ENCODE measurements around the gene YTHDC2. TPM values are rescaled to one million over a fixed set of nuclear protein-coding genes. Genes with fewer than 3 reads are reported as not detected.

The YTHDC2 gene
- total RNA-seq, 1 experiment from 2014 or later, result 63.8 TPM

DNA sequence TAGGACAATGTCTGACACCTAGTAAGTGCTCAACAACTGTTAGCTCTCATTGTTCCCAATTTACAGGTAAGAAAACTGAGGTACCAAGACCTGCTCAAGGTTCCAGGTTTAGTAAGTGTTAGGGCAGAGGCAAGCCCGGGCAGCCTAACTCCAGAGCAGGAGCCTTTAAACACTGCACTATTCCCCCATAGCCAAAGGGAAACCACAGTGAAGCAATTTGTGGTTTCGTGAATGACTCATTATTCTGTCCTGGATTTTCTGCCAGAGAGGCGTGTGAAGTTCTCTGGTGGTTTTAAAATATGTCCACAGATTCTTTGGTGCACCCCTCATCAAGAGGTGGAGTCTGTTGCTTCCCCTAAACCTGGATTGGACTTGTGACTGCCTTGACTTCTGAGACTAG lies 24.2 kb upstream of the YTHDC2 start:
- Histone ChIP-seq H3K4me2 (ENCODE audit: low read depth, low read length, poor library complexity, severe bottlenecking) (no peak overlapping the region), H3K27me3 (ENCODE audit: low read length) (no peaks in the 10 kb centered on the region; the same call in 1 of the 2 replicates), H3K9me3 (ENCODE audit: low read length) (peaks cover 4% of the 10 kb centered on the region; the same call in 1 of the 2 replicates), H3K4me1 (ENCODE audit: low read length) (no peaks in the 10 kb centered on the region), H3K27ac (ENCODE audit: low read length) (no peak overlapping the region), H3K9ac (ENCODE audit: low read length) (no peak overlapping the region), H2AFZ (ENCODE audit: low read length) (no peak overlapping the region), H3K79me2 (ENCODE audit: low read length) (no peaks in the 10 kb centered on the region), H4K20me1 (ENCODE audit: insufficient read depth, low read depth, low read length) (no peaks in the 10 kb centered on the region), H3K36me3 (ENCODE audit: insufficient read depth, low read length) (no peaks in the 10 kb centered on the region), H3K9me2 (replicated peaks; ENCODE audit: insufficient read depth, low read length) (no peaks in the 10 kb centered on the region), H3K4me3 (ENCODE audit: low read length) (no peak overlapping the region)
- DNase-seq, result no peak

DNA sequence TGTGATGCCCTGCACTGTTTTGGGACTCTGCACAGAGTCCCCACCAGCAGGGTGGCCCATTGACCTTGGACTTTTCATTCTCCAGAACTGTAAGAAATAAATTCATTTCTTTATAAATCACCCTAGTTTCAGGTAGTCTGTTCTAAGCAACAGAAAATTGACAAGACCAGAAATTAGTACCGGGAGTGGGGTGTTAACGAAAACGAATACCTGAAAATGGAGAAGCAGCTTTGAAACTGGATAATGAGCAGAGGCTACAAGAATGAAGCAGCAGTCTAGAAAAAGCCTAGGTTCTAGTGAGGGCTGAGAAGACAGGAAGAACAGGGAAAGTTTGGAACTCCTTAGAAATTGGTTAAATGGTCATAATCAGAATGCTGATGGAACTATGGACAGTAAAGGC lies 23.2 kb upstream of the YTHDC2 start:
- no peaks in the 10 kb centered on the region for H3K36me3 ChIP-seq (ENCODE audit: insufficient read depth, low read length)
- H3K4me3 ChIP-seq (ENCODE audit: low read length), result no peak overlapping the region
- peaks cover 4% of the 10 kb centered on the region; the same call in 1 of the 2 replicates for H3K9me3 ChIP-seq (ENCODE audit: low read length)
- DNase-seq, result no peak
- H3K4me1 ChIP-seq (ENCODE audit: low read length), result no peaks in the 10 kb centered on the region
- H3K79me2 ChIP-seq (ENCODE audit: low read length), result no peaks in the 10 kb centered on the region
- H2AFZ ChIP-seq (ENCODE audit: low read length), result no peak overlapping the region
- no peaks in the 10 kb centered on the region; the same call in 1 of the 2 replicates for H3K27me3 ChIP-seq (ENCODE audit: low read length)
- no peak overlapping the region for H3K9ac ChIP-seq (ENCODE audit: low read length)
- H3K4me2 ChIP-seq (ENCODE audit: low read depth, low read length, poor library complexity, severe bottlenecking), result no peak overlapping the region
- H3K27ac ChIP-seq (ENCODE audit: low read length), result no peak overlapping the region
- no peaks in the 10 kb centered on the region for H4K20me1 ChIP-seq (ENCODE audit: insufficient read depth, low read depth, low read length)
- no peaks in the 10 kb centered on the region for H3K9me2 ChIP-seq (replicated peaks; ENCODE audit: insufficient read depth, low read length)

DNA sequence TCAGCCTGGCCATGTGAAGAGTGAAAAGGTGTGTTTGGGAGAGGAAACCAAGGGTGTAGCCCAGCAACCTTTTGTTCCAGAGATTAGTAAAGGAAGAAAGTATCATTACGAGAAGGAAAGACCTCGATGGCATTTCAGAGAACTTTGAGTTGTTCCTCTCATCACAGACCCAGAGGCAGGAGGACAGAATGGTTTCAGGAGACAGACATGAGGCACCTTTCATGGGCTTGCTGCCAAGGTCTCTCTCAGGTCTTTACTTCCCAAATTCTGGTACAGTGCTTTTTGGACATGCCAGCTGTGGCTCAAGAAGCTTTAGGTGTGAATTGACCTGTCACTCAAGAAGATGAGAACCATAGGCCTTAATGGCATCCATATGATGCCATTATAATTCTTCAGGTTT lies 22.5 kb upstream of the YTHDC2 start:
- no peak overlapping the region for H3K9ac ChIP-seq (ENCODE audit: low read length)
- H3K27ac ChIP-seq (ENCODE audit: low read length), result no peak overlapping the region
- no peaks in the 10 kb centered on the region; the same call in 1 of the 2 replicates for H3K27me3 ChIP-seq (ENCODE audit: low read length)
- H3K4me2 ChIP-seq (ENCODE audit: low read depth, low read length, poor library complexity, severe bottlenecking), result no peak overlapping the region
- no peaks in the 10 kb centered on the region for H4K20me1 ChIP-seq (ENCODE audit: insufficient read depth, low read depth, low read length)
- H3K9me2 ChIP-seq (replicated peaks; ENCODE audit: insufficient read depth, low read length), result no peaks in the 10 kb centered on the region
- no peaks in the 10 kb centered on the region for H3K4me1 ChIP-seq (ENCODE audit: low read length)
- no peak overlapping the region for H3K4me3 ChIP-seq (ENCODE audit: low read length)
- no peak overlapping the region for H2AFZ ChIP-seq (ENCODE audit: low read length)
- peaks cover 4% of the 10 kb centered on the region; the same call in 1 of the 2 replicates for H3K9me3 ChIP-seq (ENCODE audit: low read length)
- no peaks in the 10 kb centered on the region for H3K79me2 ChIP-seq (ENCODE audit: low read length)
- DNase-seq, result no peak
- H3K36me3 ChIP-seq (ENCODE audit: insufficient read depth, low read length), result no peaks in the 10 kb centered on the region

DNA sequence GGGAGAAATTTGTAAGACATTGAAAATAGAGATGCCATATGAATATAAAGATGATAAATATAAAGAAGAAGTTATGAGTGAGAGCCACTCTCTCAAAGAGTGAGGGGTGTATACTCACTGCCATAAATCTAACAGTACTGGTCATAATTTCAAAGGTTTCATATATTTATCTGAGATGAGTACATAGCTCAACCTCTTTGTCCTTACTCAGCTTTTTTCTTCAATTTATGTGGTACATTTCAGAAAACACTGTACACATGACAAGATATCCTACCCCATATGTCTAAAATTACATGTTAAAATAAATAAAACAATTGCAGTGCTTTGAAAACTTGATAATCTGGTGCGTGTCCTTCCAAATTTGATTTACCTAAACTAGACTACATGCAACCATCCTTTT lies 20.0 kb upstream of the YTHDC2 start:
- DNase-seq, result no peak
- no peaks in the 10 kb centered on the region for H3K79me2 ChIP-seq (ENCODE audit: low read length)
- H4K20me1 ChIP-seq (ENCODE audit: insufficient read depth, low read depth, low read length), result no peaks in the 10 kb centered on the region
- H3K4me2 ChIP-seq (ENCODE audit: low read depth, low read length, poor library complexity, severe bottlenecking), result no peak overlapping the region
- no peak overlapping the region for H3K9ac ChIP-seq (ENCODE audit: low read length)
- H2AFZ ChIP-seq (ENCODE audit: low read length), result no peak overlapping the region
- no peak overlapping the region for H3K4me3 ChIP-seq (ENCODE audit: low read length)
- no peaks in the 10 kb centered on the region for H3K4me1 ChIP-seq (ENCODE audit: low read length)
- no peaks in the 10 kb centered on the region; the same call in 1 of the 2 replicates for H3K27me3 ChIP-seq (ENCODE audit: low read length)
- no peaks in the 10 kb centered on the region for H3K36me3 ChIP-seq (ENCODE audit: insufficient read depth, low read length)
- peaks cover 4% of the 10 kb centered on the region; the same call in 1 of the 2 replicates for H3K9me3 ChIP-seq (ENCODE audit: low read length)
- H3K9me2 ChIP-seq (replicated peaks; ENCODE audit: insufficient read depth, low read length), result no peaks in the 10 kb centered on the region
- no peak overlapping the region for H3K27ac ChIP-seq (ENCODE audit: low read length)

DNA sequence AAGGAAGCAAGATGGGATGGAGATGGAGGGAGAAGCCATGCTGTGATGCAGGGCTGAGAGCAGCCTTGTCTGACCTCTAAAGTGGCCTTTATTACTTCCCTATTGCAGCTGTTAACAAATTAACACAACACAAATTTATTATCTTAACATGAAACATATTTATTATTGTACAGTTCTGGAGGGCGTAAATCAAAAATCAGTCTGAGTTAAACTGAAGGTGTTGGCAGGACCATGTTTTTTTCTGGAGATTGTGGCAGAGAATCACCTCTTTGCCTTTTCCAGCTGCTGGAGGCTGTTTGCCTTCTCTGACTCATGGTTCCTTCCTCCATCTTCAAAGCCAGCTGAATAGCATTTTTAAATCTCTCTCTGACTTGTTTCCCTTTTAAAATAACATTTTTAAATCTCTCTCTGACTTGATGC lies 18.1 kb upstream of the YTHDC2 start:
- no peak overlapping the region for H3K4me3 ChIP-seq (ENCODE audit: low read length)
- no peak for DNase-seq
- no peak overlapping the region for H3K4me2 ChIP-seq (ENCODE audit: low read depth, low read length, poor library complexity, severe bottlenecking)
- no peaks in the 10 kb centered on the region for H3K9me2 ChIP-seq (replicated peaks; ENCODE audit: insufficient read depth, low read length)
- no peaks in the 10 kb centered on the region for H4K20me1 ChIP-seq (ENCODE audit: insufficient read depth, low read depth, low read length)
- no peaks in the 10 kb centered on the region for H3K4me1 ChIP-seq (ENCODE audit: low read length)
- H3K36me3 ChIP-seq (ENCODE audit: insufficient read depth, low read length), result no peaks in the 10 kb centered on the region
- H2AFZ ChIP-seq (ENCODE audit: low read length), result no peak overlapping the region
- H3K79me2 ChIP-seq (ENCODE audit: low read length), result no peaks in the 10 kb centered on the region
- H3K27ac ChIP-seq (ENCODE audit: low read length), result no peak overlapping the region
- H3K9me3 ChIP-seq (ENCODE audit: low read length), result peaks cover 1% of the 10 kb centered on the region; the same call in 1 of the 2 replicates
- no peak overlapping the region for H3K9ac ChIP-seq (ENCODE audit: low read length)
- no peaks in the 10 kb centered on the region; the same call in 1 of the 2 replicates for H3K27me3 ChIP-seq (ENCODE audit: low read length)

DNA sequence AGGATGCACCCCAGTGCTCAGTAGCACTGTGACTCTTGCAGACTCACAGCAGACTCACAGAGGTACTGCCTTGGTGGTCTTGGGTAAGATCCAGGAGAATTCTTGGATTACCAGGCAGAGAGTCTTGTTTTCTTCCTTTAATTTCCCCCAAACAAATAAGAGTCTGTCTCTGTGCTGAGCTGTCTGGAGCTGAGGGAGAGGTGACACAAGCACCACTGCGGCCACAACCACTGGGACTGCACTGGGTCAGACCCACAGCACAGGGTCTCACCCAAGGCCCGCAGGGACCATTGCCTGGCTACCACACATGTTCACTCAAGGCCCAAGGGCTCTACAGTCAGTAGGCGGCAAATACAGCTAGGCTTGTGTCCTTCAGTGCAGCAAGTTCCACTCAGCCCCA lies 11.4 kb upstream of the YTHDC2 start:
- no peaks in the 10 kb centered on the region for H3K36me3 ChIP-seq (ENCODE audit: insufficient read depth, low read length)
- H3K9me3 ChIP-seq (ENCODE audit: low read length), result no peaks in the 10 kb centered on the region
- no peaks in the 10 kb centered on the region for H3K79me2 ChIP-seq (ENCODE audit: low read length)
- H3K27ac ChIP-seq (ENCODE audit: low read length), result no peak overlapping the region
- H2AFZ ChIP-seq (ENCODE audit: low read length), result no peak overlapping the region
- no peaks in the 10 kb centered on the region for H3K9me2 ChIP-seq (replicated peaks; ENCODE audit: insufficient read depth, low read length)
- H3K4me1 ChIP-seq (ENCODE audit: low read length), result no peaks in the 10 kb centered on the region
- no peaks in the 10 kb centered on the region for H3K27me3 ChIP-seq (ENCODE audit: low read length)
- H3K4me2 ChIP-seq (ENCODE audit: low read depth, low read length, poor library complexity, severe bottlenecking), result no peak overlapping the region
- no peaks in the 10 kb centered on the region for H4K20me1 ChIP-seq (ENCODE audit: insufficient read depth, low read depth, low read length)
- no peak overlapping the region for H3K9ac ChIP-seq (ENCODE audit: low read length)
- DNase-seq, result no peak
- no peak overlapping the region for H3K4me3 ChIP-seq (ENCODE audit: low read length)

DNA sequence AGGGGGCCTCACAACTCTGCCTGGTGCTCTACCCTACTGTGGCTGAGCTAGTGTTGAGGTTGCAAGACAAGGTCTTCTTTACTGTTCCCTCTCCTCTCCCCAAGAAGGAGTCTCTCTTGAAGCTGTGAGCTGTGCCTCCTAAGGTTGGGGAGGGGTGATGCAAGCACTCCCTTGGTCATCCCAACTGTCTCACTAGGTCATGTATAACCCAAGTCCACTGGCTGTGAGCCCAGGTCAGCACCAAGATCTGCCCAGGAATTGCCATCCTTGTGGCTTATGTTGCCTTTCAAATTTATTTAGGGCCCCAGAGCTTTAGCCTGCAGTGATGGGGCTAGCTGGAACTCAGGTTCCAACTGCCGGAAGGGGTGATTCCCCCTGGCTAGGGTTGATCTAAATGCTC lies 10.3 kb upstream of the YTHDC2 start:
- no peaks in the 10 kb centered on the region for H3K36me3 ChIP-seq (ENCODE audit: insufficient read depth, low read length)
- DNase-seq, result no peak
- no peak overlapping the region for H2AFZ ChIP-seq (ENCODE audit: low read length)
- H3K9me3 ChIP-seq (ENCODE audit: low read length), result no peaks in the 10 kb centered on the region
- H3K9ac ChIP-seq (ENCODE audit: low read length), result no peak overlapping the region
- no peak overlapping the region for H3K4me3 ChIP-seq (ENCODE audit: low read length)
- no peak overlapping the region for H3K27ac ChIP-seq (ENCODE audit: low read length)
- H3K4me2 ChIP-seq (ENCODE audit: low read depth, low read length, poor library complexity, severe bottlenecking), result no peak overlapping the region
- H3K9me2 ChIP-seq (replicated peaks; ENCODE audit: insufficient read depth, low read length), result no peaks in the 10 kb centered on the region
- H3K79me2 ChIP-seq (ENCODE audit: low read length), result no peaks in the 10 kb centered on the region
- H4K20me1 ChIP-seq (ENCODE audit: insufficient read depth, low read depth, low read length), result no peaks in the 10 kb centered on the region
- H3K4me1 ChIP-seq (ENCODE audit: low read length), result peaks cover 5% of the 10 kb centered on the region
- H3K27me3 ChIP-seq (ENCODE audit: low read length), result no peaks in the 10 kb centered on the region

DNA sequence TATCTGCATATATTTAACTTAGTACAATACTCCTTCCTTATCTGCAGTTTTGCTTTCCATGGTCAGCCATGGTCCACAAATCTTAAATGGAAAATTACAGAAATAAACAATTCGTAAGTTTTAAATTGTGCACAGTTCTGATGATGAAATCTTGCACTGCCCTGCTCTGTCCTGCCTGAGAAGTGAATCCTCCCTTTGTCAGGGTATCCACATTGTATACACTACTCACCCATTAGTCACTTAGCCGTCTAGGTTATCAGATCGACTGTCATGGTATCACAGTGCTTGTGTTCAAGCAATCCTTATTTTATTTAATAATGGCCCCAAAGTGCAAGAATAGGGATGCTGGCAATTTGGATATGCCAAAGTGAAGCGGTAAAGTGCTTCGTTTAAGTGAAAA lies 8.3 kb upstream of the YTHDC2 start:
- no peak overlapping the region for H3K9ac ChIP-seq (ENCODE audit: low read length)
- no peak for DNase-seq
- no peak overlapping the region for H3K4me2 ChIP-seq (ENCODE audit: low read depth, low read length, poor library complexity, severe bottlenecking)
- H3K4me1 ChIP-seq (ENCODE audit: low read length), result peaks cover 5% of the 10 kb centered on the region
- H3K27ac ChIP-seq (ENCODE audit: low read length), result no peak overlapping the region
- no peak overlapping the region for H2AFZ ChIP-seq (ENCODE audit: low read length)
- no peaks in the 10 kb centered on the region for H4K20me1 ChIP-seq (ENCODE audit: insufficient read depth, low read depth, low read length)
- H3K4me3 ChIP-seq (ENCODE audit: low read length), result no peak overlapping the region
- no peaks in the 10 kb centered on the region for H3K79me2 ChIP-seq (ENCODE audit: low read length)
- no peaks in the 10 kb centered on the region for H3K27me3 ChIP-seq (ENCODE audit: low read length)
- no peaks in the 10 kb centered on the region for H3K36me3 ChIP-seq (ENCODE audit: insufficient read depth, low read length)
- no peaks in the 10 kb centered on the region for H3K9me2 ChIP-seq (replicated peaks; ENCODE audit: insufficient read depth, low read length)
- no peaks in the 10 kb centered on the region for H3K9me3 ChIP-seq (ENCODE audit: low read length)

DNA sequence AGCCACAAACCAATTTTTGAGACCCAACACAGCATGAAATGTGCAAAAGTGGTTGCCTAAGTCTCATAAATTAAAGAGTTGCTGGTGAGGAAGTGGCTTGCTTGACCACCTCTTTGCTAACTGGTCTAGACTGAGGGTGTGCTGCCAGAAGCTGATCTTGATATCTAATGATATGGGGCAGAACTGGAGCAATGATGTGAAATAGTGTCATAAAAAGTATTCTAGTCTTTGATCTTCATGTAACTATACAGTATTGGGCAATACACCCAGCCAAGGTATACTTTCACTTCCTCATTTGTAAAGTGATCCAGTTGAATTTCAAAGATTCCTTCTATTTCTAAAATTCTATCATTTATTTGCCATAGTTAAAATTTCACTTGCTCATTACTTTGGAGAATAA lies 5.9 kb upstream of the YTHDC2 start:
- Histone ChIP-seq H3K4me2 (ENCODE audit: low read depth, low read length, poor library complexity, severe bottlenecking) (no peak overlapping the region), H3K9ac (ENCODE audit: low read length) (no peak overlapping the region), H3K4me1 (ENCODE audit: low read length) (peaks cover 5% of the 10 kb centered on the region), H3K4me3 (ENCODE audit: low read length) (no peak overlapping the region), H3K9me3 (ENCODE audit: low read length) (no peaks in the 10 kb centered on the region), H3K79me2 (ENCODE audit: low read length) (no peaks in the 10 kb centered on the region), H4K20me1 (ENCODE audit: insufficient read depth, low read depth, low read length) (no peaks in the 10 kb centered on the region), H3K9me2 (replicated peaks; ENCODE audit: insufficient read depth, low read length) (no peaks in the 10 kb centered on the region), H3K36me3 (ENCODE audit: insufficient read depth, low read length) (no peaks in the 10 kb centered on the region), H2AFZ (ENCODE audit: low read length) (no peak overlapping the region), H3K27ac (ENCODE audit: low read length) (no peak overlapping the region), H3K27me3 (ENCODE audit: low read length) (no peaks in the 10 kb centered on the region)
- no peak for DNase-seq
